HG03565 (cell line): ENCODE measurements around the gene RECQL.

Experiments used
- ATAC-seq: cut with Tn5 transposase; IDR thresholded peaks from one replicate; pipeline ENCODE4 v1.9.1; 2021; ENCODE audit warnings: mild to moderate bottlenecking, moderate library complexity; ENCODE audit not compliant: unreplicated experiment

The RECQL gene

GRCh38 chr12:21501258-21502163, at the start of gene RECQL, which contains the start of gene GOLT1B:
TSS of gene RECQL (minus strand) at chr12:21501635. CDS start at chr12:21499570, 2,065 bp downstream.
TSS of gene GOLT1B (plus strand) at chr12:21501789. CDS start at chr12:21501924, 135 bp downstream.
- ATAC-seq, result peak; percentile 99

- ATAC-seq, result no peak
These were observed 46.0 kb upstream of the RECQL start for GRCh38 chr12:21547437-21547836.

- ATAC-seq, result no peak
These were observed 45.3 kb upstream of the RECQL start for GRCh38 chr12:21546716-21547115.

- no peak for ATAC-seq
These were observed 44.1 kb upstream of the RECQL start for GRCh38 chr12:21545557-21545956.

- no peak for ATAC-seq
These were observed 41.7 kb upstream of the RECQL start for GRCh38 chr12:21543151-21543550.

- ATAC-seq, result no peak
These were observed 41.0 kb upstream of the RECQL start for GRCh38 chr12:21542403-21542802.

- no peak for ATAC-seq
These were observed 40.3 kb upstream of the RECQL start for GRCh38 chr12:21541773-21542172.

- peak; percentile 68 for ATAC-seq
These were observed 38.4 kb upstream of the RECQL start for GRCh38 chr12:21539797-21540196.

- ATAC-seq, result no peak
These were observed 36.7 kb upstream of the RECQL start for GRCh38 chr12:21538061-21538653.

GRCh38 chr12:21529456-21529855, 28.0 kb upstream of the RECQL start:
- no peak for ATAC-seq

GRCh38 chr12:21528953-21529352, 27.5 kb upstream of the RECQL start:
- ATAC-seq, result no peak

GRCh38 chr12:21527451-21528180, 26.2 kb upstream of the RECQL start:
- ATAC-seq, result peak; percentile 92

- ATAC-seq, result no peak
These were observed 25.4 kb upstream of the RECQL start for GRCh38 chr12:21526721-21527345.

- ATAC-seq, result no peak
These were observed 24.6 kb upstream of the RECQL start, which contains the start of gene SPX for GRCh38 chr12:21526053-21526452. TSS of gene SPX (plus strand) at chr12:21526296. CDS start at chr12:21526473, 177 bp downstream.

GRCh38 chr12:21523148-21523547, 21.7 kb upstream of the RECQL start:
- no peak for ATAC-seq

- ATAC-seq, result no peak
These were observed 20.1 kb upstream of the RECQL start for GRCh38 chr12:21521541-21521940.

- ATAC-seq, result no peak
These were observed 17.0 kb upstream of the RECQL start for GRCh38 chr12:21518451-21518850.

- no peak for ATAC-seq
These were observed 14.8 kb upstream of the RECQL start for GRCh38 chr12:21516281-21516680.

- peak; percentile 94 for ATAC-seq
These were observed 8.3 kb upstream of the RECQL start for GRCh38 chr12:21509768-21510167.

- no peak for ATAC-seq
These were observed 6.4 kb upstream of the RECQL start for GRCh38 chr12:21507849-21508248.

GRCh38 chr12:21505888-21506287, 4.5 kb upstream of the RECQL start:
- ATAC-seq, result no peak
